Gastroesophageal sphincter (tissue), 4 donors: Measurements from ENCODE around the gene GRIP1. TPM values are rescaled to one million over a fixed set of nuclear protein-coding genes. Genes with fewer than 3 reads are reported as not detected.

ENCODE experiments used
- ATAC-seq: fragments of 150-250 bp; one replicate; pipeline ENCODE4 v1.9.1; 2016; ENCODE audit warnings: mild to moderate bottlenecking, moderate library complexity
- H3K27ac ChIP-seq, 4 donors: fragments of 200-600 bp; sonication (generic) in 3 of 4; 1 replicate in 3 of 4; 2 replicates in 1 of 4; pipeline ENCODE4 v1.5.1; 2016 to 2019
- H3K27me3 ChIP-seq: fragments of 200-600 bp; sonication (generic); one replicate; pipeline ENCODE4 v1.5.1; 2019
- H3K36me3 ChIP-seq, 2 donors: fragments of 200-600 bp; sonication (generic); one replicate each; pipeline ENCODE4 v1.5.1; 2019; ENCODE audit warnings: control low read depth in 1 of 2
- H3K4me1 ChIP-seq, 3 donors: fragments of 200-600 bp; sonication (generic); 1 replicate in 2 of 3; 2 replicates in 1 of 3; pipeline ENCODE4 v1.5.1; 2016 to 2019; ENCODE audit warnings: control low read depth in 2 of 3
- H3K4me3 ChIP-seq, 2 donors: fragments of 200-600 bp; sonication (generic); one replicate each; pipeline ENCODE4 v1.5.1; 2019; ENCODE audit warnings: mild to moderate bottlenecking in 1 of 2, moderate library complexity in 1 of 2
- H3K9me3 ChIP-seq, 3 donors: fragments of 200-600 bp; sonication (generic); one replicate each; pipeline ENCODE4 v1.5.1; 2017 to 2019; ENCODE audit warnings: control low read depth in 2 of 3
- CTCF ChIP-seq, 4 experiments: fragments of 200-600 bp in 2 of 4; fragments of 450-650 bp in 2 of 4; sonication (generic) in 1 of 4; IDR thresholded peaks; one replicate each; pipeline ENCODE4 v1.5.1; 2017 to 2019; ENCODE audit warnings: antibody characterized with exemption in 4 of 4, mild to moderate bottlenecking in 2 of 4, moderate library complexity in 2 of 4
- EP300 ChIP-seq: sonication (generic); formaldehyde crosslinking; IDR thresholded peaks from one replicate; pipeline ENCODE4 v1.6.1; 2017; ENCODE audit warnings: antibody characterized with exemption, mild to moderate bottlenecking
- POLR2A ChIP-seq, 2 donors: fragments of 450-650 bp; IDR thresholded peaks; one replicate each; pipeline ENCODE4 v1.6.1; 2017; ENCODE audit warnings: antibody characterized with exemption in 2 of 2, mild to moderate bottlenecking in 2 of 2, moderate library complexity in 1 of 2
- POLR2AphosphoS5 ChIP-seq: sonication (generic); formaldehyde crosslinking; IDR thresholded peaks from one replicate; pipeline ENCODE4 v1.6.1; 2017; ENCODE audit warnings: antibody characterized with exemption
- WGBS, 2 donors: methylation state at CpG; one replicate each; pipeline ENCODE4 v1.1.5; 2018; ENCODE audit warnings: low coverage in 1 of 2; 5-methylcytosine and 5-hydroxymethylcytosine counted together
- total RNA-seq, 4 donors: library from RNA; depleted of rRNA; stranded (reverse); fragments of >200 nt; gene quantifications; one replicate each; pipeline ENCODE4 v1.1.0, GENCODE V29; 2016

Gene GRIP1
- total RNA-seq, 4 donors from 2014 or later: 6.8 to 17.8 (median 11.6) TPM

DNA sequence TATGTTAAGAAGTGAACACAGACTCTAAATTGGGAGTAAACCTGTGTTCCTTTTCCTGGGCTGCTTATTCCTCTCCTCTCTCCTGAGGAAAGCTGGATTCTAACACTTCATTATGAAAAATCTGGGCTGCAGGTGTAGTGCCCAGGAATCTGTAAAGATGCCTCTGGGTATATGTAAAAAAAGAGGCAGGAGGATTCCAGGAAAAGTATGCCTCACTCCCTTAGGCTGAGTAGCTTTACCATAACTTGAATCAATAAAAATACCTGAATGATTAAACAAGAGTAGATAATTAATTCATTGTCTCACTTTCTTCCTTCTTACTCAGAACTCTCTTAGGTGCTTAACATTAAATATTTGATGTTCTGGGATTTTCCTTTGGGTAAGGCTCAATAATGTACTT lies 185.1 kb downstream of the GRIP1 start:
- no peaks in the 10 kb centered on the region for H3K36me3 ChIP-seq
- TF ChIP-seq CTCF (IDR thresholded peaks at IDR 0.05) (no peak), POLR2AphosphoS5 (no peak), POLR2A (IDR thresholded peaks at IDR 0.05) (no peak), EP300 (no peak)
- no peak for ATAC-seq

DNA sequence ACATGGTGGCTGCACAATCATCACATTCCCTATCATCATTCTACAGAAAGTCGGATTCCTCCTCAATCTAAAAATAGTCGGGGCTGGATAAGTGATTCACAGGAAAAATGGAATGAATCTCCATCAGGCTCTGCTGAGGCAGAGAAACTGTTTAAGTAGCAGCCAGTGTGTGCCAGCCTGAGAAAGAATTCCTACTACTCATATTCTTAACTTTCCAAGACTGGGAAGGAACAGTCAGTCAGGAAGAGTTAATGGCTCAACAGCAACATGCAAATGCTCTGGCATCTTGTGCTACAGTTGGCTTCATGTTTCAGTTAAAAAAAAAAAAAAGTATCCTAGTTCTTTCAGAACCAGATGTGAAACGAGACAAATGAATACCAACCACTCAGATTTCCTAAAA lies 187.0 kb downstream of the GRIP1 start:
- 33 to 45% methylated on average over 3 of the region's 3 CpGs for WGBS, 2 donors
- Histone ChIP-seq H3K9me3 (peaks cover 0 to 5% (median 0%) of the 10 kb centered on the region in 3 donors), H3K27ac (no peak overlapping the region), H3K4me1 (no peaks in the 10 kb centered on the region), H3K36me3 (no peaks in the 10 kb centered on the region), H3K4me3 (no peak overlapping the region), H3K27me3 (no peaks in the 10 kb centered on the region)
- no peak for ATAC-seq
- TF ChIP-seq EP300: no peak
- no peak for TF ChIP-seq POLR2A (IDR thresholded peaks at IDR 0.05)
- TF ChIP-seq POLR2AphosphoS5: no peak
- no peak for TF ChIP-seq CTCF (IDR thresholded peaks at IDR 0.05)

More for the DNA sequence above, 185.1 kb downstream of the GRIP1 start:
- Histone ChIP-seq H3K27me3 (no peaks in the 10 kb centered on the region), H3K4me1 (no peaks in the 10 kb centered on the region), H3K27ac (no peak overlapping the region), H3K4me3 (no peak overlapping the region), H3K9me3 (peaks cover 0 to 5% (median 0%) of the 10 kb centered on the region in 3 donors)

DNA sequence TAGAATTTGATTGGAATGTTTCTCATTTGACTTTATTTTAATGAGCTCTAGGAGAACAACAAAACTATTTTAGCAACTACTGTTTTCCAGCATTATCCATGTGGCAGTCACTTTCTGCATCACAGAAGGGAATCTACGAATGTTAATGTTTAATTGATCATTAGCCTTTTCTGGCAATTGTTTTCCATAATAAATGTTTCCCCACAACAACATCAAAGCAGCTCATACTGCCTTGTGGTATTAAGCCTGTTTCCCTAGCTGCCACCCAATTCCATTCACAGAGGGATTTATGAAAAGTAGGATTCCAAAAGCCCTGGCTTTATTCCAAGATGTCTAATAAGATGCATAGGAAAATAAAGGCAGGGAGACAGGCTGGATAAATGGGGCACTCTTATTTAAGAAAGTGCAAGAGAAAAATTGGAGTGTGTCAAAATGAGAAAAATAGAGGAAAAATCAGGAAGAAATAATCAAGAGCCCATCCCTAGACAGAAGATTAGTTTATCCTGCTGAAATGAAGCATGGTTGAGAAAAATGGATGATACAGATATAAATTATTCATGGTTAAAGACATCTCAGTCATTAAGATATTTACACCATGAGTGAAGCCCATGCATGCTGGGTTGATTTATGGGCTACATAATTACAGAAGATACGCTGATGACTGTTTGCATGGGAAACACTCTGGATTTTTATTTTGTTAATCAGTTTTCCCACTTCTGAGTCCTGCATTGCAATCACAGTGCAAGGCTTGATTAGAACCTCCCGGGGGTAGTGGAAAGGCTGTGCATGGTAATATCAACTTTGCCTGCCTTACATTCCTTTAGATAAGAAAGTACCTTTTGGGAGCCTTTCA lies 196.3 kb downstream of the GRIP1 start:
- H3K4me3 ChIP-seq: no peak overlapping the region
- no peaks in the 10 kb centered on the region for H3K36me3 ChIP-seq
- H3K27me3 ChIP-seq: no peaks in the 10 kb centered on the region
- ATAC-seq: no peak
- TF ChIP-seq POLR2A (IDR thresholded peaks at IDR 0.05): no peak
- TF ChIP-seq CTCF (IDR thresholded peaks at IDR 0.05): no peak
- no peak for TF ChIP-seq POLR2AphosphoS5
- no peak for TF ChIP-seq EP300
- 37 to 55% methylated on average over 3 of the region's 3 CpGs for WGBS, 2 donors
- H3K9me3 ChIP-seq: peaks cover 0 to 19% (median 0%) of the 10 kb centered on the region in 3 donors
- no peaks in the 10 kb centered on the region for H3K4me1 ChIP-seq
- H3K27ac ChIP-seq: no peak overlapping the region

GRCh38 chr12:66467932-66468331 lies 210.9 kb downstream of the GRIP1 start:
- Histone ChIP-seq H3K9me3 (no peaks in the 10 kb centered on the region), H3K4me3 (no peak overlapping the region), H3K36me3 (no peaks in the 10 kb centered on the region), H3K27me3 (no peaks in the 10 kb centered on the region), H3K27ac (no peak overlapping the region), H3K4me1 (no peaks in the 10 kb centered on the region)
- ATAC-seq: no peak
- TF ChIP-seq POLR2AphosphoS5 (no peak), CTCF (IDR thresholded peaks at IDR 0.05) (no peak), EP300 (no peak), POLR2A (IDR thresholded peaks at IDR 0.05) (no peak)

- Histone ChIP-seq H3K9me3 (no peaks in the 10 kb centered on the region), H3K36me3 (peaks cover 0 to 7% of the 10 kb centered on the region in 2 donors), H3K27ac (no peak overlapping the region), H3K4me1 (no peaks in the 10 kb centered on the region), H3K27me3 (no peaks in the 10 kb centered on the region), H3K4me3 (no peak overlapping the region)
- TF ChIP-seq POLR2AphosphoS5 (no peak), CTCF (IDR thresholded peaks at IDR 0.05) (no peak), POLR2A (IDR thresholded peaks at IDR 0.05) (no peak), EP300 (no peak)
- ATAC-seq: no peak
- 81 to 84% methylated on average over 2 to 3 of the region's 3 CpGs for WGBS, 2 donors
Measured at GRCh38 chr12:66461331-66461730, 217.5 kb downstream of the GRIP1 start.
